OCI-LY7 (cell line): ENCODE results near the gene C3orf18. TPM values are rescaled to one million over a fixed set of nuclear protein-coding genes. Genes with fewer than 3 reads are reported as not detected.

Experiments used
- BruUV-seq: library from RNA; stranded (reverse); fragments of 400-500 nt; replicated peaks from 2 replicates; lab custom pipeline; 2021; lab: Mats Ljungman, UMichigan
- CTCF ChIA-PET: fragments of 300-600 bp; sonication (Branson Sonifier 250); formaldehyde crosslinking; loops from one replicate; lab custom pipeline; 2022; ENCODE audit warnings: antibody characterized with exemption; ENCODE audit not compliant: unreplicated experiment; lab: Charles Lee
- POLR2A ChIA-PET: fragments of 300-600 bp; sonication (Branson Sonifier 250); formaldehyde crosslinking; loops from one replicate; lab custom pipeline; 2022; ENCODE audit warnings: antibody characterized with exemption; lab: Charles Lee
- DNase-seq: peaks from one replicate; pipeline ENCODE4 v3.0.0-alpha.2; 2015; ENCODE audit warnings: low spot score
- H2AFZ ChIP-seq: fragments of 200-600 bp; sonication (generic), shearing (Covaris generic); 2 replicates; pipeline ENCODE4 v1.6.1; 2014; ENCODE audit warnings: mild to moderate bottlenecking, antibody characterized with exemption, low read length, moderate library complexity
- H3K27ac ChIP-seq: fragments of 200-600 bp; sonication (generic); 2 replicates; pipeline ENCODE4 v1.5.1; 2014; ENCODE audit warnings: mixed run types, low read depth, mild to moderate bottlenecking, moderate library complexity, low read length, inconsistent platforms; ENCODE audit not compliant: poor library complexity, severe bottlenecking
- H3K36me3 ChIP-seq: fragments of 200-600 bp; sonication (generic); 2 replicates; pipeline ENCODE4 v1.6.1; 2014; ENCODE audit warnings: mild to moderate bottlenecking, antibody characterized with exemption, low read length, moderate library complexity, mixed read lengths; ENCODE audit not compliant: insufficient read depth
- H3K4me1 ChIP-seq: fragments of 200-600 bp; sonication (generic); 2 replicates; pipeline ENCODE4 v1.5.1; 2014; ENCODE audit warnings: mild to moderate bottlenecking, low read length; ENCODE audit not compliant: insufficient read depth, poor library complexity, severe bottlenecking
- H3K4me2 ChIP-seq: fragments of 200-600 bp; sonication (generic); 2 replicates; pipeline ENCODE4 v1.6.1; 2014; ENCODE audit warnings: mild to moderate bottlenecking, low read length
- H3K4me3 ChIP-seq: fragments of 200-600 bp; sonication (generic); 2 replicates; pipeline ENCODE4 v1.5.1; 2014; ENCODE audit warnings: mild to moderate bottlenecking, low read depth, low read length; ENCODE audit not compliant: poor library complexity, severe bottlenecking
- H3K79me2 ChIP-seq: fragments of 200-600 bp; sonication (generic); 2 replicates; pipeline ENCODE4 v1.6.1; 2016; ENCODE audit warnings: low read depth, mild to moderate bottlenecking, low read length, moderate library complexity, mixed read lengths; ENCODE audit not compliant: insufficient read depth
- H3K9me2 ChIP-seq: fragments of 200-600 bp; sonication (generic); 2 replicates; pipeline ENCODE4 v1.6.1; 2016; ENCODE audit warnings: mild to moderate bottlenecking, low read length, mixed read lengths; ENCODE audit not compliant: insufficient read depth
- H3K9me3 ChIP-seq: fragments of 200-600 bp; sonication (generic); 2 replicates; pipeline ENCODE4 v1.6.1; 2014; ENCODE audit warnings: mild to moderate bottlenecking, mixed run types, low read length, mixed read lengths
- H4K20me1 ChIP-seq: fragments of 200-600 bp; sonication (generic); 2 replicates; pipeline ENCODE4 v1.6.1; 2014; ENCODE audit warnings: mild to moderate bottlenecking, antibody characterized with exemption, low read length, moderate library complexity, mixed read lengths; ENCODE audit not compliant: insufficient read depth
- CTCF ChIP-seq: fragments of 200-600 bp; sonication (generic); conservative IDR thresholded peaks from 2 replicates; pipeline ENCODE4 v1.5.1; 2014; ENCODE audit warnings: mild to moderate bottlenecking, antibody characterized with exemption, low read length, moderate library complexity, mixed read lengths
- EZH2phosphoT487 ChIP-seq: fragments of 200-600 bp; sonication (generic); IDR thresholded peaks from 2 replicates; pipeline ENCODE4 v1.6.1; 2018; ENCODE audit warnings: low read depth, borderline replicate concordance, mild to moderate bottlenecking, mixed run types, antibody characterized with exemption, low read length, moderate library complexity, mixed read lengths
- intact Hi-C: fragments of 100-400 bp; cut with micrococcal nuclease; formaldehyde crosslinking; loops from one replicate; pipeline ENCODE4 v1.10.0; 2022; ENCODE audit not compliant: unreplicated experiment
- total RNA-seq, 2 experiments: library from RNA; depleted of rRNA in 1 of 2; stranded (reverse); fragments of >200 nt in 1 of 2; shearing (Covaris generic) in 1 of 2; gene quantifications; 2 replicates each; pipeline ENCODE4 v1.2.3, GENCODE V29; 2014 to 2022

The C3orf18 gene
- total RNA-seq, 2 experiments from 2014 or later, result 8.0 to 9.5 TPM

- H3K27ac ChIP-seq, result no peak overlapping the region
- intact Hi-C loops, result no loop called here
These were observed 19.8 kb upstream of the C3orf18 start for GRCh38 chr3:50587373-50587772.

GRCh38 chr3:50586763-50587070 lies 19.2 kb upstream of the C3orf18 start:
- Histone ChIP-seq H3K4me1 (peaks cover 10% of the 10 kb centered on the region), H3K9me2 (no peaks in the 10 kb centered on the region), H3K4me2 (no peak overlapping the region), H3K4me3 (no peak overlapping the region), H3K79me2 (no peaks in the 10 kb centered on the region), H2AFZ (no peak overlapping the region), H4K20me1 (no peaks in the 10 kb centered on the region), H3K27ac (no peak overlapping the region), H3K36me3 (no peaks in the 10 kb centered on the region), H3K9me3 (no peaks in the 10 kb centered on the region)
- DNase-seq, result no peak
- POLR2A ChIA-PET, result interaction anchor here (0.9 kb wide), 1 partner anchor 11 kb away, joined by 4 read pairs; no protein-coding TSS in a partner anchor
- intact Hi-C loops, result no loop called here
- CTCF ChIA-PET, result no interaction called here
- no TSS peak for BruUV-seq
- no peak for TF ChIP-seq EZH2phosphoT487
- TF ChIP-seq CTCF, result no peak

More at GRCh38 chr3:50587373-50587772, 19.8 kb upstream of the C3orf18 start:
- ChIA-PET POLR2A (interaction anchor here (0.9 kb wide), 1 partner anchor 11 kb away, joined by 4 read pairs; no protein-coding TSS in a partner anchor), CTCF (no interaction called here)
- no peak overlapping the region for H2AFZ ChIP-seq
- no TSS peak for BruUV-seq
- H3K4me1 ChIP-seq, result peaks cover 10% of the 10 kb centered on the region
- H3K36me3 ChIP-seq, result no peaks in the 10 kb centered on the region
- no peak for TF ChIP-seq CTCF
- TF ChIP-seq EZH2phosphoT487, result no peak
- H4K20me1 ChIP-seq, result no peaks in the 10 kb centered on the region
- H3K4me2 ChIP-seq, result no peak overlapping the region
- no peak for DNase-seq
- H3K4me3 ChIP-seq, result no peak overlapping the region
- H3K9me2 ChIP-seq, result no peaks in the 10 kb centered on the region
- no peaks in the 10 kb centered on the region for H3K9me3 ChIP-seq
- H3K79me2 ChIP-seq, result no peaks in the 10 kb centered on the region

- no peaks in the 10 kb centered on the region for H3K79me2 ChIP-seq
- ChIA-PET CTCF (no interaction called here), POLR2A (interaction anchor here (0.5 kb wide), 1 partner anchor 33 kb away, joined by 3 read pairs; no protein-coding TSS in a partner anchor)
- no peak overlapping the region for H2AFZ ChIP-seq
- no peaks in the 10 kb centered on the region for H3K36me3 ChIP-seq
- no peak overlapping the region for H3K4me3 ChIP-seq
- H3K4me2 ChIP-seq, result no peak overlapping the region
- TF ChIP-seq EZH2phosphoT487 (no peak), CTCF (no peak)
- DNase-seq, result no peak
- no peaks in the 10 kb centered on the region for H4K20me1 ChIP-seq
- no peaks in the 10 kb centered on the region for H3K9me2 ChIP-seq
- intact Hi-C loops, result no loop called here
- no TSS peak for BruUV-seq
- no peak overlapping the region for H3K27ac ChIP-seq
- no peaks in the 10 kb centered on the region for H3K9me3 ChIP-seq
- peaks cover 9% of the 10 kb centered on the region for H3K4me1 ChIP-seq
These were observed 18.6 kb upstream of the C3orf18 start for GRCh38 chr3:50585919-50586762.
